HG02885 (cell line): ENCODE results near the gene KIF1C.
"Not testable (repeated sequence)": the region's sequence is repeated elsewhere in the genome, so short reads cannot be mapped to it uniquely, and the experiment has no call there.

Source experiments
- ATAC-seq: cut with Tn5 transposase; IDR thresholded peaks from one replicate; pipeline ENCODE4 v1.9.1; 2021; ENCODE audit warnings: mild to moderate bottlenecking; ENCODE audit not compliant: unreplicated experiment, poor library complexity

The KIF1C gene

DNA sequence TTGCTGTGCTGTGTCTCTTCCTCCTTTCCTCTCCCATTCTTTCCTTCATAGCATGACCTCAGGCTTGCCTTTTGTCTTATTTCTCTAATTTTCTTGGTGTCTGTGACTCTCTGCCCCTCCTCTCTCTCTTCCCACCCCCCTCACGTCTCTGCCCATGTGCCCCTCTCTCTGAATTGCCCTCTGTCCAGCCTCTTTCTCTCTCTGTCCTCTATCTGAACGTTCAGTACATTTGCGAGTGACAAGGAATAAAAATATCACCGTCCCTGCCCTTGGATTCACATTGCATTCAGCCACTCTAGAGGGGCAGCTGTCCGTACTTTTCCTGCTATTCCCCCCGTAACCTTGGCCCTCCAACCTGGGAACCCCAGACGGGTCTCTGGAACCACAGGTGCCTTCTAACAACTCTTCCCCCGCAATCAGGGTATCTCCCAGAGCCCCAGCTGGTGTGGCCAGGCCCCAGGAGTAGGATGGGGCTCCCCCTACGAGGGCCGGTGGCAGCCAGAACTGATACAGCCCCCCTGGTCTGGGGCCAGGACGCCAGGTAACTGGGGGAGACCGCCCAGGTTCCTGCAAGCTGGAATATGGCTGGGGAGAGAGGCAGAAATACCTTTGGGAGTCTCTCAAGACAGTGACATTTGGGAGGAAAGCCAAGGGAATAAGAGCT, 1.8 kb downstream of the KIF1C start:
- no peak for ATAC-seq

DNA sequence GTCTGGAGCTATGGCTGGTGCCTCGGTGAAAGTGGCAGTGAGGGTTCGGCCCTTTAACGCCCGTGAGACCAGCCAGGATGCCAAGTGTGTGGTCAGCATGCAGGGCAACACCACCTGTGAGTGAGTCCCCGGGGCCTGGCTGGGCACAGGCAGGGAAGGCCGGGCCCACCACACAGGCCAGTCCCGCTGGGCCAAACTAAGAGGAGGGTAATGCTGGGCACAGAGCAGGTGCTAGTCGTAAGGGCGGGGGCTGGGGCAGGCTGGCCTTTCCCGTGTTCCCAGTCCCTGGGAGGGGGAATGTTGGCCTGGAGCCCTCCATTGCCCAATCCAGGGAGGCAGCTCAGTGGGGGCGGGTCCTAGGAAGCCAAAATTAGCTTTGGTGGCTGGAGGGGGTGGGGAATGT, 2.5 kb downstream of the KIF1C start:
- no peak for ATAC-seq

DNA sequence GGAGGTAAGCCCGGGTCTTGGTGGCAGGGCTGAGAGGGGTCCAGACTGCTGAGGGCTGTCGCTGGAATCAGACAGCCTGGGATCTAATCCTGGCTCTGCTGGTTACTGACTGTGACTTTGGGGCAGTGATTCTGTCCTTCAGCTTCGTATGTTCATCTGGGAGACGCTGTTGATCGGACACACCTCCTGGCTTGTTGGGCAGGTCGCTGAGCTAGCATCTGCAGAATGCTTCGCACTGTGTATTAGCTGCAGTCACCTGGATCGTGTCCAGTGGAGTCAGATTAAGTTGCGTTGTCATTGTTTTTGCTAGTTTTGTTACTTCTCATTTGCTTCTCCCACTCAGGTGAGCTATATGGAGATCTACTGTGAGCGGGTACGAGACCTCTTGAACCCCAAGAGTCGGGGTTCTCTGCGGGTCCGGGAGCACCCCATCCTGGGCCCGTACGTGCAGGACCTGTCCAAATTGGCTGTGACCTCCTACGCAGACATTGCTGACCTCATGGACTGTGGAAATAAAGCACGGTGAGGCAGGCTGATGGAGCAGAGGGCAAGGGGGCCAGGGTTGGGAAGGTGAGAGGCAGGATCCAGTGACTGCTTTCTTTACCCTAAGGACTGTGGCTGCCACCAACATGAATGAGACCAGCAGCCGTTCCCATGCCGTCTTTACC, 4.5 kb downstream of the KIF1C start:
- ATAC-seq = no peak

DNA sequence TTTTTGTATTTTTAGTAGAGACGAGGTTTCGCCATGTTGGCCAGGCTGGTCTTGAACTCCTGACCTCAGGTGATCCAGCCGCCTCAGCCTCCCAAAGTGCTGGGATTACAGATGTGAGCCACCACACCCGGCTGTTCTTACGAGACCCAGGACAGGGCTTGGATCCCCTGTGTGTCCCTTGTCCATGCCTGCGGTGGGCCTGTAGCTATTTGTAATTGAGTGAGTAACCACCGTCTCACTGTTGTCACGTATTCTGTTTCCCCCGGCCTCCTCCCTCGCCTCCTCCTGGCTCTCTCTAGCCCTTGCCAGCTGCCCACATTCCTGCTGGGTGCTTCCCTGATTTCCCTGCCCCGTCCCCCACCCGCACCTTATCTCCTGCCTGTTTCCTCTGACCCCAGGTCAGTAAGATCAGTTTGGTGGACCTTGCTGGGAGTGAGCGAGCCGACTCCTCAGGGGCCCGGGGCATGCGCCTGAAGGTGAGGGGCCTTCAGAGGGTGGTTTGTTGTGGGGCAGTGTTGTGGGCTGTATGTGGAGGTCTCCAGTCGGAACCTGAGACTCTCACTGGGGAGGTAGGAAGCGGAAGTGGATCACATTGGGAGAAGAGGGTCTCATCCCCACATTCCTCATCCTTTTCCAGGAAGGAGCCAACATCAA, 5.6 kb downstream of the KIF1C start:
- no peak for ATAC-seq

DNA sequence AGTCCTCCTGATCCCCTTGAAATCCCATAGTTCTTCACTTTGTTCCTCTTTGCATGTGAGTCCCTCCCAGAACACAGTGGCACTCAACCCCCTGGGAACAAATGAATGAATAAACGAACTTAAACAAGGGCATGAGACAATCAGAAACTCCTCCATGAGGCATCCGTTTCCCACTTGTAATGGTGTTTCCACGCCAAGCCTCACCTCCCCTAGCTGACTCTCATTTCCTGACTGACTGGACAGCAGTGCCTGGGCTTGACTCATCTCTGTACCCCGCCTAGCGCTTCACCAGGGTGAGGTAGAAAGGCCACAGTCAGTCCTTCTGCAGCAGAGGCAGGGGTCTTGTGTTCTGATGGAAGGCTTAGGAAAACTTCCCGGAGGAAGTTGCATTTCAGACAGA, 14.2 kb downstream of the KIF1C start:
- no peak for ATAC-seq

DNA sequence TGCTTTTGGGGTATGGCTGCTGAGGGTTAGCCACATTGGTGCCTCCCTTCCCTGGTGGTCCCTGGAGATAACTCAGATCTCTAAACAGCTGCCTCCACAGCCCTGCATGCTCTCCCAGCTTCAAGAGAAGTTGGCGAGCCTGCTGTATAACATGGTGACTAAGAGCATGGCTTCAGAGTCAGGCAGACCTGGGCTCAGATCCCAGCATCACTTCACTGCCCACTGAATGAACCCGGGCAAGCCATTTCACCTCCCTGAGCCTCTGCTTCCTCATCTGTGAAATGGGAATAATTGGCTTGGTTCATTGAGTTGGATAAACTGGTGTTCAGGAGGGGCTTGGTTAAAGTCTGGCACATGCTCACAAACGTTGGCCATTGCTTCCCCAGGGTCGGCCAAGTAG, 16.6 kb downstream of the KIF1C start:
- no peak for ATAC-seq

DNA sequence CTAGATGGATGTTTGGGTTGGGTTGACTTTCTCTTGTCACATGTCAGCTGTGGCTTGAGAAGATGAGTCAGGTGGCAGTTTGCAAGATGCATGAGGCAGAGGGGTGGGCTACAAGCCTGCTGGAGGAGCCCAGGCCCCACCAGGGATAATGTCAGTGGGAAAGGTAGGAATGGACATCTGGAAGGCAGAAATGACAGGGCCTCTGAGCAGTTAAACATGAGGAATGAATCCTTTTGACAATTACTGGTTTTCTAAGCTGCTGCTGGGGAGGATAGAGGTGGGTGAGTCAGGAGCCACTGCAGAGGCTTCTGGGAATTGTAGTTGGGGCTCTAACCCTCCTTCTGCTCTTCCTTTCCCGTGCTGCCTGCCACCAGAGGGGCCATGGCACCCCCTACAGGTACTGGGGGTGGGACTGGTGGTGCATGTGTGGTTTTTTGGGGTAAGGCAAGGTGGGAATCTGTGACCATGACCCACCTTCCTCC, 21.8 kb downstream of the KIF1C start:
- ATAC-seq = no peak

DNA sequence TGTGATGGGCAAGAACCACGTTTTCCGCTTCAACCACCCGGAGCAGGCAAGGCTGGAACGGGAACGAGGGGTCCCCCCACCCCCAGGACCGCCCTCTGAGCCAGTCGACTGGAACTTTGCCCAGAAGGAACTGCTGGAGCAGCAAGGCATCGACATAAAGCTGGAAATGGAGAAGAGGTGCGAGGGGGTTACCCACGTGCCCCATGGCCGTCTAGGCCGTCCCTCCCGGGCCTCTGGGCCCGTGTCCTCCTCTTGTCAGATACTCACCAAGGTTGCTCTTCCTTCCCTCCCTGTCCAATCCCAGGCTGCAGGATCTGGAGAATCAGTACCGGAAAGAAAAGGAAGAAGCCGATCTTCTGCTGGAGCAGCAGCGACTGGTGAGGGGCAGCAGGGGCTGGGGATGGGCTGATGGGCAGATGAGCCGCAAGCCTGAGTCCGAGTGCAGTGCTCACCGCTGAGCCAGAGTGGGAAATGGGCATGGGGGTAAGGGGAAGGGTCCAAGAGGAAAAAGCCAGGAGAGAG, 22.8 kb downstream of the KIF1C start:
- ATAC-seq = no peak

DNA sequence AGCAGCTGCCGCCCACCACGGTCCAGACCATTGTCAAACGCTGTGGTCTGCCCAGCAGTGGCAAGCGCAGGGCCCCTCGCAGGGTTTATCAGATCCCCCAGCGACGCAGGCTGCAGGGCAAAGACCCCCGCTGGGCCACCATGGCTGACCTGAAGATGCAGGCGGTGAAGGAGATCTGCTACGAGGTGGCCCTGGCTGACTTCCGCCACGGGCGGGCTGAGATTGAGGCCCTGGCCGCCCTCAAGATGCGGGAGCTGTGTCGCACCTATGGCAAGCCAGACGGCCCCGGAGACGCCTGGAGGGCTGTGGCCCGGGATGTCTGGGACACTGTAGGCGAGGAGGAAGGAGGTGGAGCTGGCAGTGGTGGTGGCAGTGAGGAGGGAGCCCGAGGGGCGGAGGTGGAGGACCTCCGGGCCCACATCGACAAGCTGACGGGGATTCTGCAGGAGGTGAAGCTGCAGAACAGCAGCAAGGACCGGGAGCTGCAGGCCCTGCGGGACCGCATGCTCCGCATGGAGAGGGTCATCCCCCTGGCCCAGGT, 24.5 kb downstream of the KIF1C start:
- no peak for ATAC-seq

DNA sequence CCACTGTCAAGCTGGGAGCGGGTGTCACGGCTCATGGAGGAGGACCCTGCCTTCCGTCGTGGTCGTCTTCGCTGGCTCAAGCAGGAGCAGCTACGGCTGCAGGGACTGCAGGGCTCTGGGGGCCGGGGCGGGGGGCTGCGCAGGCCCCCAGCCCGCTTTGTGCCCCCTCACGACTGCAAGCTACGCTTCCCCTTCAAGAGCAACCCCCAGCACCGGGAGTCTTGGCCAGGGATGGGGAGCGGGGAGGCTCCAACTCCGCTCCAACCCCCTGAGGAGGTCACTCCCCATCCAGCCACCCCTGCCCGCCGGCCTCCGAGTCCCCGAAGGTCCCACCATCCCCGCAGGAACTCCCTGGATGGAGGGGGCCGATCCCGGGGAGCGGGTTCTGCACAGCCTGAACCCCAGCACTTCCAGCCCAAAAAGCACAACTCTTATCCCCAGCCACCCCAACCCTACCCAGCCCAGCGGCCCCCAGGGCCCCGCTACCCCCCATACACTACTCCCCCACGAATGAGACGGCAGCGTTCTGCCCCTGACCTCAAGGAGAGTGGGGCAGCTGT, 25.9 kb downstream of the KIF1C start:
- ATAC-seq = no peak

DNA sequence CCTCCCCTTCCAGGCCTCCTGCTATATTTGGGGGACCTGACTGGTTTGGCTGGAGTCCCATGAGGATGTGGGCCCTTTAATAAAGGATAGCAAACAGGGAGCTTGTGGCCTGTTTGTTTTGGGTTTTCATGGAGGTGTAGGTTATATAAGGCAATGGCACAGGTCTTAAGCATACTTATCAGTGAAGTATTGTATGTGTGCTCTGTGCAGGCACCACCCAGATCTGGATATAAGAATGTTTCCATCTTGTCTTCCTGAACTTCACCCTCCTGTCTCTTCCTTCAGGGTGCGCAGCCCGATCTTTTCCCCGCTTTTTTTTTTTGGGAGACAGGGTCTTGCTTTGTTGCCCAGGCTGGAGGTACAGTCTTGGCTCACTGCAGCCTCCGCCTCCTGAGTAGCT, 26.9 kb downstream of the KIF1C start:
- no peak for ATAC-seq

DNA sequence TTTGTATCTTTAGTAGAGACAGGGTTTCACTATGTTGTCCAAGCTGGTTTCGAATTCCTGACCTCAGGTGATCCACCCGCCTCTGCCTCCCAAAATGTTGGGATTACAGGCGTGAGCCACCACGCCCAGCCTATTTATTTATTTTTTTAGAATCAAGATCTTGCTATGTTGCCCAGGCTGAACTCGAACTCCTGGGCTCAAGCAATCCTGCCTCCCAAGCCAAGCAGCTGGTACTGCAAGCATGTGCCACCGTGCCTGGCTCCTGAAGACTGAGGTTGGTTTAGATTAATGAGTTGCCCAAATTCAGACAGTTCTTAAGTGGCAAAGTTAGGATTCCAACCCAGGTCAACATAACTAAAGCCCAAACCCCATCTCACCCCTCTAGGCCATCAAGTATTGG, 29.5 kb downstream of the KIF1C start:
- no peak for ATAC-seq

DNA sequence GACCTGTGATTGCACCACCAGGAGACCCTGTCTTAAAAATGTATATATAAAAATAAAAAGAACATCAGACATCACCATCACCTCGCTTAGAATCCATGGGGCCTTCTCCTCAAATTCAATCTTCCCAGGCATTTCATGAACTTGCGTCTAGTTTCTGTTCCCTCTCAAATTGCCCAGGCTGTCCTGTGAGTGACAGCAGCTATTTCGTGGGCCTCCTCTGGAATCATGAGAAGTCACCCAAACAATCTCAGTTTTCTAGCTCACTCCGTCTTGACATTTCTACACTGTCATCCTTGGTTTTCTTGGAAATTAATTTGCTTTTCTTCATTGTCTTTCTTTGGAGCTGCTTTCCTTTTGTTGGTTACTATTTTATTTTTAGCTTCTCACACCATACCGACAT, 30.2 kb downstream of the KIF1C start:
- no peak for ATAC-seq

DNA sequence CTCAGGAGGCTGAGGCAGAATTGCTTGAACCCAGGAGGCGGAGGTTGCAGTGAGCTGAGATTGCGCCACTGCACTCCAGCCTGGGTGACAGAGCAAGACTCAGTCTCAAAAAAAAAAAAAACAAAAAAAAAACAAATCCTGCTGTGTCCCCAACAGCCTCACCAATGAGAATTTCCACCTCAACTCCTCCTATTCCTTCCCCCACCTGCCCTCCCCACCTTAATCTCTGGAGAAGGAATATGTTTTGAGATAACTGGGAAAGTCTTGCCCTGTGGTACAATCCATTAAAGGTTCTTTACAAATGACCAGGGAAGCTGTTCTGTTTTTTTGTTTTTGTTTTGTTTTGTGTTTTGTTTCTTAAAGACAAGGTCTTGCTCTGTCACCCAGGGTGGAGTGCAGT, 32.4 kb downstream of the KIF1C start:
- not testable (repeated sequence) for ATAC-seq

DNA sequence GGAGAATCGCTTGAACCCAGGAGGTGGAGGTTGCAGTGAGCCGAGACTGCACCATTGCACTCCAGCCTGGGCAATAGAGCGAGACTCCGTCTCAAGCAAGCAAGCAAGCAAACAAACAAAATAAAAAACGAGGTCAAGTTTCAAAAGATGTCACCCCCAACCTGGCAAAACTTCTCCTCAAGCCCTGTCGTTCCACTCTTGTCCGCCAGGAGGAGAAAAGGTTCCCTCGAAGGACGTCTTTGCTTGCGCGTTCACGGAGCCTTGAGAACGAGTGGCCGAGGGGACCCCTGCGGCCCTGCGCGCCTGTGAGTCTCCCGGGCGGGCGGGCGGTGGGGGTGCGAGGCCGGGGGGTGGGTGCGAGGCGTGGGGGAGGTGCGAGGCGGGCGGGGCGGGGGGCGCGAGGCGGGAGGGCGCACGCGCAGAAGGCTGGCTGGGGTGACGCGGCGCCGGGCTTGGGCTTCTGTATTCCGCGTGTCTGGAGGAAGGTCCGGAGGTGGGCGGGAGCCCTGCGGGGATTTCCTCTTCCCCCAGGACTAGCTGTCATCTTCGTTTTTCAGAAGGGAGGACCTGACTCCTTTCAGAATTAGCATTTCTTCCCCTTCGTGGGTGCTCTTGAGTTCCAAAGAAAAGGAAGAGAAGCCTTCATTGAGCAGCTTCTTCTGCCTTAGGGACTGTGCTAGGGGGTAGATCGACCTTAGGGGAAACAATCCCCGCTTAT, 33.8 kb downstream of the KIF1C start:
- peak; percentile 62 for ATAC-seq

DNA sequence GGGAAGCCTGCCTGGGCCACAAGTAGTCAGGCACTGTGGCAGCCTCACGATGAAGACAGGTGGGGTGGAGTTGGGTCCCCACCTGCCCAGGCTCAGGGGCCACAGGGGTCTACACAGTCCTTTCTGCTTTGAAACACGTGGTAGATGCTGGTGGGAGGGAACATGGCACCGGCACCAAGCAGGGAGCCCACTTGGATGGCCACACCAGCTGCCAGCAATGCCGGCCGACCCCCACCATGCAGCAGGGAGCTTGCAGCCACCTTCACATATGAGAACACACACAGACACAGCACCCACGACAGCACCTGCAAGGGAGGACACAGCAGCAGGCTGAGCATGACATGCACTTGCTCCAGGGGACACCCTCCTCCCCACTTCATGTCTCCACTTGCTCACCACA, 35.1 kb downstream of the KIF1C start:
- ATAC-seq = no peak

DNA sequence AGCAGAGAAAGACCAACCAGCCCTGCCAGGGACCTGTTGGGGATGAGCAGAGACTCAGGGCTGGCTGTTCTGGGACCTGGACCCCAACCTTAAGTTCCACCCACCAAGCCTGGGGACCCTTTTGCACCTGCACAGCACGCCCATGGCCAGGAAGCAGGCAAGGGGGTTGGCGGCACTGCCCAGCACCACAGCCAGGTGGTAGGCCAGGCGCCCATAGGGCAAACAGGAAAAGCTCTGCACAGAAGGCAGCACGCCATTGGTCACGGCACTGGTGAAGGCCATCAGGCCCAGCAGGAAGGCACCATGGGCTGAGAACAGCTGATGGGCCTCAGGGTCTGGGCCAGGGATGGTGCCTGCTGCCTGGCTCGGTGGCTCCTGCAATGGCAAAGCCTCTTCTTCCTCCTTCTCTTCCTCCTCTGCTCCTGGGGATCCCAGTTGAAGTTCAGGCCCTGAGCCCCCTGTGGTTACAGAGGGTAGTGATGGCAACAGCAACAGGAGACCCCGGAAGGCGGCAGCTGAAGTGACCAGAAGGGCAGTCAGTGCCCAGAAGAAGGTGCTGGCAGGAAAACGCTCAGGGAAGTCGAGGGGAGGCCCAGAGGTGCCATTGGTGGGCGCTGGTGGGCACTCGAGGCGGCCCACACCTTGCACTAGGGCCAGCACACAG, 35.7 kb downstream of the KIF1C start:
- ATAC-seq = no peak

DNA sequence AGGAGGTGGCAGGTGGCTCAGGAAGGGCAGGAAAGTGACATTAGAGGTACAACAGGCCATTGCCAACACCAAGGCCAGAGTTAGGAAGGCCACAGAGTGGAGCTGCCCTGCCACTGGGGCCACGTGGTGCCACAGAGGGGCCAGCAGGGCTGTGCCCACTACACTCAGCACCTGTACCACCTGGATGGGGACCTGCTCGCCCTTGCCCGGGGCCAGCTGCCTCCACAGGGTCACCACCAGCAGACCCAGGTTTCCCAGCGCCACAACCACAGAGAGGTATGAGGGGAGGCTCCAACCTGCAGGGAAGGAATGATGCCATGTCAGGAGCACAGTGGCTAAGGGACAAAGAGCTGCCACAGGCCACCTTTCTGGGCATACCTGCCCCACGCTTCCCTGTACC, 36.3 kb downstream of the KIF1C start:
- no peak for ATAC-seq

DNA sequence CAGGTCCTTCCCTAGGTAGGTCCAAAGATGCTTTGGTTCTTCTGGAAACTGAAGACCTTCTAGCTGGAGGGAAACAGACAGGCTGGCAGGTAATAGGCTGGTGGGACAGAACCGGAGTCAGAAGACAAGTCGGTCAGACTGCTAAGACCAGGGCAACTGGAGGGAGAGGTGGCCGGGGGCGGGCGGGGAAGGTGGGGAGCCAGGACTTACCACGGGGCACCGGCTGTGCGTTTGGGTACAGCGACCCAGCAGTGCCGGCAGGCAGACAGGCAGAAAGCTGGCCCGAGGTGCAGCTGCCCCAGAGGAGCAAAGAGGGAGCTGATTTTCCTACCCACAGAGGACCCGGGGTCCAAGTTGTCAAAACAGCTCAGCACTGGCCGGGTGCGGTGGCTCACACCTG, 36.9 kb downstream of the KIF1C start:
- ATAC-seq = no peak

DNA sequence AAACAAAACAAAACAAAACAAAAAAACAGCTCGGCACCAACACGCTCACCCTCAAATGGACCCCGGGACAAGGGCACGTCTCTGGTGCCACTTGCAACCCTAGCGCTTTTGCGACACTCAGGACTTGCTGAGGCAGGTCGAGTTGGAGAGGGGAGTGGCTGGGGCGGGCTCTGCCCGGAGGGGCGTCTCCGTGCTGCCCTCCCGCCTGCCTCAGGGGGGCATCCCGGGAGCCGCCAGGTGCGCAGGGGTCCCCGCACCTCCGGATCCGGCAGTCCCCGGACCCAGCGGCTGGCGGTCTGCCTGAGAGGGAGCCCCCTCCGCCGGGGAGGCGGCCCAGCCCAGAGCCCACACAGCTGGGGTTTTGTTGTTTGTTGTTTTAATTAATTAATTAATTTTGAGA, 37.6 kb downstream of the KIF1C start, which contains the start of gene SLC52A1:
Gene SLC52A1, minus strand, starts transcription at position 112 of the 400 bp plus-strand sequence. CDS start 820 bp downstream, outside the sequence.
- ATAC-seq = no peak
